Measurements from ENCODE around the gene PNPLA6. TPM values are rescaled to one million over a fixed set of nuclear protein-coding genes. Genes with fewer than 3 reads are reported as not detected.

Gene PNPLA6
- total RNA-seq: 73.2 and 75.9 TPM in 2 replicates

GRCh38 chr19:7535047-7535997 is at the start of gene PNPLA6:
Gene PNPLA6, plus strand, starts transcription at chr19:7535717. Its CDS starts 72 bp downstream, at chr19:7535789.

DNA sequence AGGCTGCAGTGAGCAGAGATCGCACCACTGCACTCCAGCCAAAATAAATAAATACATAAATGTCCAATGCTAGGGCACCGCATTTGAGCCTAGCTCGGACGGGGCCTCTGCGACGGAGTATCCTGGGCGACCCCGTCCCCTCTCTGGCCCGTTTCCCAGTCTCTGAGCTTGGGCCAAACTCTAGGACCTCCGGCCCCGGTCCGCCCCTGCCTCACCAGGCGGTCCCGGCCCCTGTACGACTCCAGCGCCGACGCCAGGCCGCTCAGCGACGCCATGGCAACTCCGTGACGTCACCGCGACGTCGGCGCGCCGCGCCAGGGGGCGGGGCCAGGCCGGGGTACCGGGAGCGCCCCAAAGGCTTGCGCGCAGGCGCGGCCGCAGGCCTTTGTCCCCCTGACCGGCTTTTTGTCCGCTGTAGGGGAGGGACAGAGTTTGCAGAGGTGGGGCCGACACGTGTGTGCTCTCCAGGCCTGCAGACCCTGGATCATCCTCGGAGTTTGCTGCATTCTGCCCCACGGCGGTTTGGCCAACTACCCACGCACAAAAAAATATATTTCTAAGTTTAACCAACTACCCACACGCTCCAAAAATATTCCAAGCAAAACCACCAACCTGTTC is 46.7 kb upstream of the PNPLA6 start, which contains the start of gene PEX11G:
Gene PEX11G (minus strand): TSS at position 300 of the 618 bp plus-strand sequence. CDS start 25 bp downstream, at position 275.

GRCh38 chr19:7515645-7516151 is 19.8 kb upstream of the PNPLA6 start, which contains the start of gene ZNF358:
Gene ZNF358, plus strand, starts transcription at chr19:7516103. Its CDS starts 3,140 bp downstream, at chr19:7519243.

GRCh38 chr19:7522072-7522922 is 13.2 kb upstream of the PNPLA6 start, which contains the start of gene MCOLN1:
Gene MCOLN1, plus strand, starts transcription at chr19:7522624. Its CDS starts 127 bp downstream, at chr19:7522751.

DNA sequence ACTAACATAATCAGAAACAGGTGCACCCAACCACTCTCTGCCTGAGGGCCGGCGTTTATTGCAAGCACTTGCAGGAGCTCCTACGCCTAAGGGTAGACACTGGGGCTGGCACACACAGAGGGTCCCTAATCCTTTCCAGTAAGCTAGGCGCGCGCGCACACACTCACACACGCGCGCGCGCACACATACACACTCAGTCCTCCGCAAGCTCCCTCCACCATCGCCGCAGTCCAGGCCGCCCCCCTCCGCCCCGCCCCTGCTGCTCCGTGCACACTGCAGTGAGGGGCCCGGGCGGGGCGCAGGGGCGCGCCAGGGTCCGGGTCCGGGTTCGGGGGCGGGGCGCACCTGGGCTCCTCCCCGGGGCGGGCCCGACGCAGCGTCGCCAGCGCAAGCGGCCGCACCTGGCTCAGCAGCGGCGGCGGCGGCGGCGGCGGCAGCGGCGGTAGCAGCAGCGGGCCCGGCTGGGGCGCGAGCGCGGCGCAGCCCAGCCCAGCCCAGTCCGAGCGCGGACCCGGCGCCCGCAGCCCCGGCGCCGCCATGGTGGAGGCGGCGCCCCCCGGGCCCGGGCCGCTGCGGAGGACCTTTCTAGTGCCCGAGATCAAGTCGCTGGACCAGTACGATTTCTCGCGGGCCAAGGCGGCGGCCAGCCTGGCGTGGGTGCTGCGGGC is 60.1 kb downstream of the PNPLA6 start, which contains the start of gene CAMSAP3:
Gene CAMSAP3 (plus strand): TSS at position 398 of the 668 bp plus-strand sequence. CDS start 140 bp downstream, at position 538.

Other genes starting within 250 kb of the PNPLA6 start
- 4.9 and 5.7 TPM in 2 replicates for gene INSR, start 241.3 kb upstream of the PNPLA6 start, total RNA-seq
- gene ARHGEF18, start 186.8 kb upstream of the PNPLA6 start, total RNA-seq: 31.2 and 31.4 TPM in 2 replicates
- gene PEX11G, start 46.7 kb upstream of the PNPLA6 start, total RNA-seq: 5.5 and 5.8 TPM in 2 replicates
- 13.8 and 22.9 TPM in 2 replicates for gene ZNF358, start 19.6 kb upstream of the PNPLA6 start, total RNA-seq
- 3.0 and 3.1 TPM in 2 replicates for gene MCOLN1, start 13.1 kb upstream of the PNPLA6 start, total RNA-seq
- 4.2 and 5.1 TPM in 2 replicates for gene CAMSAP3, start 60.1 kb downstream of the PNPLA6 start, total RNA-seq
- gene XAB2, start 93.8 kb downstream of the PNPLA6 start, total RNA-seq: 32.9 and 36.3 TPM in 2 replicates
- 23.1 and 43.3 TPM in 2 replicates for gene PET100, start 94.1 kb downstream of the PNPLA6 start, total RNA-seq
- not detected in 2 replicates for gene PCP2, start 98.0 kb downstream of the PNPLA6 start, total RNA-seq
- gene STXBP2, start 101.4 kb downstream of the PNPLA6 start, total RNA-seq: 43.7 and 55.8 TPM in 2 replicates
- not detected in 2 replicates for gene RETN, start 133.3 kb downstream of the PNPLA6 start, total RNA-seq
- not detected in 2 replicates for gene MCEMP1, start 141.4 kb downstream of the PNPLA6 start, total RNA-seq
- 121 and 125 TPM in 2 replicates for gene TRAPPC5, start 145.1 kb downstream of the PNPLA6 start, total RNA-seq
- gene FCER2, start 166.4 kb downstream of the PNPLA6 start, total RNA-seq: not detected in 2 replicates
- gene CLEC4G, start 196.4 kb downstream of the PNPLA6 start, total RNA-seq: not detected in 2 replicates
- gene CD209, start 211.8 kb downstream of the PNPLA6 start, total RNA-seq: not detected in 2 replicates
- gene CLEC4M, start 227.5 kb downstream of the PNPLA6 start, total RNA-seq: not detected in 2 replicates

Data from hair follicular keratinocyte (primary cell).